ENCODE results near the gene C4B. TPM values are rescaled to one million over a fixed set of nuclear protein-coding genes. Genes with fewer than 3 reads are reported as not detected.
"Not testable (repeated sequence)": the region's sequence is repeated elsewhere in the genome, so short reads cannot be mapped to it uniquely, and the experiment has no call there.

The C4B gene
- total and polyA plus RNA-seq, 2 donors = 4.7 to 142 TPM

GRCh38 chr6:32064706-32065105, 50.1 kb downstream of the C4B start:
- DNase-seq (ENCODE audit: extremely low spot score) = no peak
- Histone ChIP-seq H3K4me3 (ENCODE audit: low read depth, low read length) (no peak overlapping the region), H3K27ac (ENCODE audit: low read depth) (no peak overlapping the region), H3K4me1 (ENCODE audit: insufficient read depth) (no peaks in the 10 kb centered on the region), H3K36me3 (ENCODE audit: insufficient read depth) (no peaks in the 10 kb centered on the region)
- WGBS = 91% methylated on average over 14 of the region's 14 CpGs

DNA sequence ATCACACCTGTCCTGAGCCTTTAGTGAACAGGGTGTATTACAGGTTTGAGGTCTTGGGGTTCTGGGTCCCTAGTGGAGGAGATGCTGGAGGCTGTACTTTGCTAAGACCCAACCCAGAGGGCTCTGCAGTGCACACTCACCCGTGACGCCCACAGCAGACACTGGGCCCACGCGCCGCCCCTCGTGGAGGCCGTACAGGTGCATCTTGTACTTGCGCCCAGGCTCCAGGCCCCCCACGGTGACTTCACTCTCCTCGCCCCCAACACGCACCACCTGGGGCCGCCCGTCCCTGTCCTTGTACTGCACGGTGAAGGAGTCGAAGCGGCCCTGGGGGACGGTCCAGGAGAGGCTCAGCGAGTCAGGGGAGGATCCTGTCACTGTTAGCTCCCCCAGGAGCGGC, 52.9 kb downstream of the C4B start:
- 92% methylated on average over 19 of the region's 19 CpGs for WGBS
- not testable (repeated sequence) for H3K4me1 ChIP-seq (ENCODE audit: insufficient read depth); H3K36me3 ChIP-seq (ENCODE audit: insufficient read depth); H3K4me3 ChIP-seq (ENCODE audit: low read depth, low read length); DNase-seq (ENCODE audit: extremely low spot score); H3K27ac ChIP-seq (ENCODE audit: low read depth)

- not testable (repeated sequence) for H3K27ac ChIP-seq (ENCODE audit: low read depth); H3K4me3 ChIP-seq (ENCODE audit: low read depth, low read length); DNase-seq (ENCODE audit: extremely low spot score); H3K4me1 ChIP-seq (ENCODE audit: insufficient read depth); H3K36me3 ChIP-seq (ENCODE audit: insufficient read depth)
- WGBS = 89% methylated on average over 13 of the region's 13 CpGs
Observed at GRCh38 chr6:32068315-32068714, 53.7 kb downstream of the C4B start.

GRCh38 chr6:32068867-32069266, 54.3 kb downstream of the C4B start:
- H3K4me1 ChIP-seq (ENCODE audit: insufficient read depth) = no peaks in the 10 kb centered on the region
- H3K4me3 ChIP-seq (ENCODE audit: low read depth, low read length) = no peak overlapping the region
- H3K36me3 ChIP-seq (ENCODE audit: insufficient read depth) = no peaks in the 10 kb centered on the region
- no peak for DNase-seq (ENCODE audit: extremely low spot score)
- H3K27ac ChIP-seq (ENCODE audit: low read depth) = no peak overlapping the region
- 90% methylated on average over 14 of the region's 14 CpGs for WGBS

DNA sequence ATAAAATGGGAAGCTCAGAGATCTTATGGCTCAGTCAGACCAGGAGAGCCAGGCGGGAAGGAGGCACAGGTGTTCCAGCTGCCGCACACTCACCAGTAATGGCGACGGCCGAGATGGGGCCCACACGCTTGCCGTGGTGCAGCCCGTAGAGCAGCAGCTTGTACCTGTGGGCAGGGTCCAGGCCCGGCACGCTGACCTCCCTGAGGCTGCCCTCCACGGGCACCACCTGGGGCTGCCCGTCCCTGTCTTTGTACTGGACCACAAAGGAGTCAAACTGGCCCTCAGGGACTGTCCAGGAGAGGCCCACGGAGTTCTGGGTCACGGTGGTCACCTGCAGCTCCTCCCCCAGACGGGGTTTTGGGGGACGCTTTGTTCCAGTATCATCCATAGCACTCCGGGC, 54.9 kb downstream of the C4B start:
- Histone ChIP-seq H3K36me3 (ENCODE audit: insufficient read depth) (no peaks in the 10 kb centered on the region), H3K4me3 (ENCODE audit: low read depth, low read length) (no peak overlapping the region), H3K27ac (ENCODE audit: low read depth) (no peak overlapping the region), H3K4me1 (ENCODE audit: insufficient read depth) (no peaks in the 10 kb centered on the region)
- DNase-seq (ENCODE audit: extremely low spot score) = no peak
- WGBS = 92% methylated on average over 17 of the region's 17 CpGs

- 80% methylated on average over 24 of the region's 24 CpGs for WGBS
- DNase-seq (ENCODE audit: extremely low spot score) = no peak
- H3K4me1 ChIP-seq (ENCODE audit: insufficient read depth) = no peaks in the 10 kb centered on the region
- H3K36me3 ChIP-seq (ENCODE audit: insufficient read depth) = no peaks in the 10 kb centered on the region
- no peak overlapping the region for H3K27ac ChIP-seq (ENCODE audit: low read depth)
- no peak overlapping the region for H3K4me3 ChIP-seq (ENCODE audit: low read depth, low read length)
Observed at GRCh38 chr6:32069878-32070515, 55.4 kb downstream of the C4B start.

DNA sequence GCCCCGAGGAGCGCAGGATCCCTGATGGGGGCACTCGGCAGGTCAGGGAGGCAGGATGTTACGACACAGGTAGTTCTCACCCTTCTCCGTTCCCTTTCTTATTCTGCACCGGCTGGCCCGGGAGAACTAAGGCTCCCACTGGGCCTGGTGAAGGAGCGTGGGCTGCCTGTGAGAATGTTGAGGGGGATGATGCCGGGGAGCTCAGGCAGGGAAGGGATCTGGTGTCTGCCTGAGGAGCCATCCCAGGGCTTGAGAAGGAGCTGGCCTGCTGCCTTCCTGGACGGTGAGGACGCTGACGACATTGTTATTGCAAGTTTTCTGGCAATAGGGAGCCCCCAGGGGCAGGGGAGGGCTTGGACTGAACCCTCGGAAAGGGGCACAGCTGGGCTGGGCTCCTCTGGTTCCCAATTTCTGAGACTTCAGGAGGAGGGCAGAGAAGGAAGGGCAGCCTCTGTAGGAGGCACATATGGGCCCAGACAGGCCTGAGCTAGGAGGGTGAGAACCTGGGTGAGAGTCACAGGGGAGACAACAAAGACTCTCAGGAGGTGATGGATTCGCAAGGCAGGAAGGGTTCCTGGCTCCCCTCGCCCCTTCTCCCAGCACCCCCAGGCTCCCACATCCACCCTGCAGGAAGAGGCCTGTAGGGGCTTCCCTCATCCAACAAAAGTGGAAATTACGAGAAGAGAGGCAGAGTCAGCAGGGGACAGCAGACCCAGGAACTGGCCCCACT, 56.4 kb downstream of the C4B start:
- Histone ChIP-seq H3K36me3 (ENCODE audit: insufficient read depth) (no peaks in the 10 kb centered on the region), H3K4me3 (ENCODE audit: low read depth, low read length) (no peak overlapping the region), H3K27ac (ENCODE audit: low read depth) (no peak overlapping the region), H3K4me1 (ENCODE audit: insufficient read depth) (no peaks in the 10 kb centered on the region)
- WGBS = 67% methylated on average over 16 of the region's 16 CpGs
- DNase-seq (ENCODE audit: extremely low spot score) = no peak

DNA sequence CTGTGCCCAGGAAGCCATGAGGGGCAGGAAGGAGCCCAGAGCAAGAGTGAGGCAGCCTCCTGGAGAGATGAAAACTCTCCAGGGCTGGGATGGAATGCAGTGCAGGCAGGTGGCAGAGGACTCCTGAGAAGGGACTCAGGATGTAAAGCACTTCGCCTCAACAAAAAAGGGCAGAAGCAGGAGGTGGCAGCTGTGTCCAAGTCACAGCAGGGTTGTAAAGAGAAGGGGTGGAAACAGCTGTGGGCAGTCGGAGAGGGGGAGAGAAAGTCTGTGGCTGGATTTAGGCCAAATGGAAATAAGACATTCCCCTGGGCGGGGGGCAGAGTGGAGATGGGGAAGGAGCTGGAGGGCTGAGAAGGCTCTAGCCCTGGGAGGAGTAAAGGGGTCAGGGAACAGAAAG, 58.5 kb downstream of the C4B start:
- no peak for DNase-seq (ENCODE audit: extremely low spot score)
- no peak overlapping the region for H3K27ac ChIP-seq (ENCODE audit: low read depth)
- no peak overlapping the region for H3K4me3 ChIP-seq (ENCODE audit: low read depth, low read length)
- 73% methylated on average over 3 of the region's 3 CpGs for WGBS
- no peaks in the 10 kb centered on the region for H3K4me1 ChIP-seq (ENCODE audit: insufficient read depth)
- H3K36me3 ChIP-seq (ENCODE audit: insufficient read depth) = no peaks in the 10 kb centered on the region

DNA sequence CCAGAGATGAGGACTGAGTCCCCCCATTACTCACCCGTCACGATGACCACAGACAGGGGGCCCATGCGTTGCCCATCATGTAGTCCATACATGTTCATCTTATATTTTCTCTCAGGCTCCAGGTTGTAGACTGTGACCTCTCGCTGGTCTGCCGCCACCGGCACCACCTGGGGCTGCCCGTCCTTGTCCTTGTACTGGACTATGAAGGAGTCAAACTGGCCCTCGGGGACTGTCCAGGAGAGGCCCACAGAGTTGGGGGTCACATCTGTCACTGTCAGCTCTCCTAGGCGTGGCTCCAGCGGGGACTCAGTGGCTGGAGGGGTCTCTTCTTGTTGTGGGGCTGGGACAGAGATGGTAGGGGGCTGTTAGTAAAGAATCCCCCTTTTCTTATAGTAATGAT, 59.0 kb downstream of the C4B start:
- no peak overlapping the region for H3K4me3 ChIP-seq (ENCODE audit: low read depth, low read length)
- no peak overlapping the region for H3K27ac ChIP-seq (ENCODE audit: low read depth)
- H3K4me1 ChIP-seq (ENCODE audit: insufficient read depth) = no peaks in the 10 kb centered on the region
- WGBS = 96% methylated on average over 10 of the region's 10 CpGs
- DNase-seq (ENCODE audit: extremely low spot score) = no peak
- H3K36me3 ChIP-seq (ENCODE audit: insufficient read depth) = no peaks in the 10 kb centered on the region

DNA sequence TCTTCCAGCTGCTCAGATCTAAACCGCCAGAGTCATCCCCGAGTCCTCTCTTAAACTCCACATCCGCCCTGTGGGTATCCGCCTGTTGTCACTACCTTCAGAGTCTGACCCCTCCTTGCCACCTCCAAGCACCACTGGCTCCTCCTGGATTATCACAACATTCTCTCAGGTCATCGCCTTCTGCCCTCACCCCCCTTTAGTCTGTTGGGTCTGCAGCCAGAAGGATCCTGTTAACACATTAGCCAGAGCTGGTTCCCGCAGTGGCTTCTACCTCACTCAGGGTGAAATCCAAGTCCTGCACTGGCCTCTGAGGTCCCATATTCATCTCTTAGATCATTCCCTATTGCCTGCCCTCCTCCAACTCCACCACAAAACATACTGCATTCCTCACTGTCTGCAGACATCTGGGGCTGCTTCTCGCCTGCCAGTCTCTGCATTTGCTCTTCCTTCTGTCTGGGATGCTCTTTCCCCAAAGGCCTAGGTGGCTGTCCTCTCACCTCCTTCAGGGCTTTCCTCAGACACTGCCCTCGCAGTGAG, 60.5 kb downstream of the C4B start:
- 87% methylated on average over 8 of the region's 8 CpGs for WGBS
- no peak overlapping the region for H3K27ac ChIP-seq (ENCODE audit: low read depth)
- no peaks in the 10 kb centered on the region for H3K4me1 ChIP-seq (ENCODE audit: insufficient read depth)
- no peaks in the 10 kb centered on the region for H3K36me3 ChIP-seq (ENCODE audit: insufficient read depth)
- no peak for DNase-seq (ENCODE audit: extremely low spot score)
- H3K4me3 ChIP-seq (ENCODE audit: low read depth, low read length) = no peak overlapping the region

DNA sequence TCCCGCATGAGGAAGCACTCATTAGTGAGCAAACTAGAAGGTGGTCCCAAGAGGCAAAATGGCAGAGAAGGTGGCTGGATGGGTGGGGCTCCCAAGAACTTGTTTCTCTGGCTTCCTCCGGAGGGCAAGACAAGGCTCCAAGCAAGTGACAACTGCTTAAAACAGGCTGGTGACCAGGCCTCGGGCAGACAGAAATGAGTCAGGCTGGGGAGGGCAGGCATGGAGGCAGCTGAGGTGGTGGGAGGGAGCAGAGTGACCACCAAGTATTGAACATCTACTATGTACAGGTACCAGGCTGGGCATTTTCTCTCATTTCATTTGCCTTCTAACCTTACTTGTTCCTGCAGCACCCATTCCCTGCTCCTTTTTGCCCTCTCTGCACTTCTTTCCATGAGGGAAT, 61.2 kb downstream of the C4B start:
- H3K36me3 ChIP-seq (ENCODE audit: insufficient read depth) = no peaks in the 10 kb centered on the region
- 90% methylated on average over 3 of the region's 3 CpGs for WGBS
- H3K27ac ChIP-seq (ENCODE audit: low read depth) = no peak overlapping the region
- DNase-seq (ENCODE audit: extremely low spot score) = no peak
- H3K4me3 ChIP-seq (ENCODE audit: low read depth, low read length) = no peak overlapping the region
- H3K4me1 ChIP-seq (ENCODE audit: insufficient read depth) = no peaks in the 10 kb centered on the region

GRCh38 chr6:32076321-32076809, 61.8 kb downstream of the C4B start:
- Histone ChIP-seq H3K36me3 (ENCODE audit: insufficient read depth) (no peaks in the 10 kb centered on the region), H3K27ac (ENCODE audit: low read depth) (no peak overlapping the region), H3K4me1 (ENCODE audit: insufficient read depth) (no peaks in the 10 kb centered on the region), H3K4me3 (ENCODE audit: low read depth, low read length) (no peak overlapping the region)
- 36% methylated on average over 12 of the region's 12 CpGs for WGBS
- DNase-seq (ENCODE audit: extremely low spot score) = no peak

GRCh38 chr6:32079566-32080290, 65.1 kb downstream of the C4B start:
- no peaks in the 10 kb centered on the region for H3K4me1 ChIP-seq (ENCODE audit: insufficient read depth)
- H3K27ac ChIP-seq (ENCODE audit: low read depth) = no peak overlapping the region
- no peak for DNase-seq (ENCODE audit: extremely low spot score)
- H3K36me3 ChIP-seq (ENCODE audit: insufficient read depth) = no peaks in the 10 kb centered on the region
- 80% methylated on average over 7 of the region's 7 CpGs for WGBS
- H3K4me3 ChIP-seq (ENCODE audit: low read depth, low read length) = no peak overlapping the region
